Right ventricle myocardium superior (tissue), 1 donor: ENCODE data around the gene IL9. TPM values are rescaled to one million over a fixed set of nuclear protein-coding genes. Genes with fewer than 3 reads are reported as not detected.

Experiments used
- ATAC-seq: fragments of 200-7000 bp; cut with Tn5 transposase; one replicate; pipeline ENCODE4 v1.9.1; 2020; ENCODE audit warnings: mild to moderate bottlenecking; ENCODE audit not compliant: poor library complexity
- DNase-seq: peaks from one replicate; pipeline ENCODE4 v3.0.0-alpha.2; 2020
- intact Hi-C: fragments of 100-400 bp; cut with DNase I; formaldehyde crosslinking; loops from one replicate; pipeline ENCODE4 v1.11.2; 2022
- long read RNA-seq: library from polyadenylated mRNA; unstranded; transcript quantifications from one replicate; pipeline ENCODE4 v2.0.0, GENCODE V29; 2021
- total RNA-seq: library from RNA; stranded (reverse); fragmentation: NEBNext Ultra II Directional; extraction: Animal tissue kit (Norgen Biotek cat#: 25700); gene quantifications from one replicate; pipeline ENCODE4 v1.2.1, GENCODE V29; 2021
- donor health status: DM: no; HTN: yes; CAD: no; lungs with severe emphysema.

Gene IL9
- not detected for total RNA-seq
- long read RNA-seq = 0 reads

DNA sequence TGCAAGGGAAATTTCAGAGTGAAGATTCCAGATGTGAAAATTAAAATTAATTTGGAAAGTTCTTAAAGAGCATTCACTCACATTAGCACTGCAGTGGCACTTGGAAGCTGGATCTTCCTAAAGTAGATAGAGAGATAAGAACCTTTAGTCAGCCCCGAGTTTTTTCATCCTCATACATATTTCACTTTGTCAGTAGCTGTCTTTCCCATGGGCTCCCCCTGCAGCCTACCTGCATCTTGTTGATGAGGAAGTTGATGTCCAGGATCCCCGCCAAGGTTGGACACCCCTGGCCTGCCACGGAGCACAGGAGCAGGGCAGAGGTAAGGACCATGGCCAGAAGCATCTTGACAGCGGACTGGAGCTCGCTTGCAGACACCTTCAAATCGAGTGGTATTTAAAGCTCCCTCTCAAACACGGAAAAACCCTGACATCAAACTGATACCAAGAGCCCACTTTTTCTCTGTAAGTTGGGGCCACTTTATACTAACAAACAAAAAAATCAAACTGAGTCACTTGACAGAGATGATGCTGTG lies at the start of gene IL9:
TSS of gene IL9 (minus strand) at position 368 of the 533 bp plus-strand sequence. CDS start at position 343, 25 bp downstream.
- no peak for ATAC-seq
- intact Hi-C loops = no loop called here
- no peak for DNase-seq

GRCh38 chr5:135944967-135945560 lies 49.4 kb upstream of the IL9 start:
- DNase-seq (no peak), ATAC-seq (peak; percentile 74)
- intact Hi-C loops = loop anchor here (5.0 kb wide), 2 partner anchors 137 to 227 kb away; no protein-coding TSS in a partner anchor

- DNase-seq = no peak
- intact Hi-C loops = no loop called here
- ATAC-seq = no peak
Measured at GRCh38 chr5:135944564-135944963, 48.9 kb upstream of the IL9 start.

GRCh38 chr5:135942202-135942771 lies 46.6 kb upstream of the IL9 start:
- ATAC-seq = no peak
- no peak for DNase-seq
- intact Hi-C loops = no loop called here

GRCh38 chr5:135941711-135942110 lies 46.1 kb upstream of the IL9 start:
- no peak for ATAC-seq
- intact Hi-C loops = no loop called here
- no peak for DNase-seq

- DNase-seq = no peak
- no peak for ATAC-seq
- intact Hi-C loops = no loop called here
Measured at GRCh38 chr5:135937245-135937911, 41.7 kb upstream of the IL9 start.

GRCh38 chr5:135934939-135935338 lies 39.3 kb upstream of the IL9 start:
- DNase-seq (no peak), ATAC-seq (peak; percentile 66)
- intact Hi-C loops = no loop called here

DNA sequence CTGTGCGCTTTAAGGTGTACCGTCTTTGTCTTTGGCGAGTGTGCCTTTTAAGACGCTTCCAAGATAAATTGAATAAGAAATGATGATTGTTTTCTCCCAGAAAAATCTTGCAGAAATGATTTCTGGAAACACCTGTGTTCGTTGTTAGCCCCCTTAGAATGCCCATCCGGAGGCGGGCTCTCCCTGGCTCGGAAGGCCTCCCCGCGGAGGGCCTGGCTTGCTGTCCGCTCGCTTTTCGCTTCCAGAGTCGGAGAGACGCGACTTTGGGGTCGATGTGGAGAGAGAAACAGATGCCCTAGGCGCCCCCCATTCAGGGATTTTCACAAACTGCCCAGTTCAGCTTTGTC lies 35.3 kb upstream of the IL9 start:
- DNase-seq (no peak), ATAC-seq (no peak)
- intact Hi-C loops = no loop called here

GRCh38 chr5:135930029-135930948 lies 34.6 kb upstream of the IL9 start:
- no peak for DNase-seq
- ATAC-seq = no peak
- intact Hi-C loops = no loop called here

- intact Hi-C loops = no loop called here
- ATAC-seq = no peak
Measured at GRCh38 chr5:135921388-135921787, 25.7 kb upstream of the IL9 start.

DNA sequence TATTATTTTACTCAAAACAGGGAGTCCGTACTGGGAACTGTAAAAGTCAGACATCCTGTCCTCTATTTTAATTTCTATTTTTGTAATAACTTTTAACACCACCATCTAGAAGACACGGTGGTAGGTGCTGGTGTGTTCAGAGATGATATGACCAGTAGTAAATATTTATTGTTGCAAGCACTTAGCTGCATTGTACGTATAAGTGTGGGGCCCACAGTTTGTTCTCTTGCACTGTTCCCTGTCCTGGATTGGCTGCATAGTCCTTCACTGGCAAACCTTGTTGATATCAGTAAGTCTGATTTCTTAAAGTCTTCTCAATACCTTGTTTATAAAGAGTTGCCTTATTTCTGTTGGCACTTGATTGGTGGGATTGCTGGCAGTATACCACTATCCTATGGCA lies 24.6 kb upstream of the IL9 start:
- intact Hi-C loops = no loop called here
- no peak for ATAC-seq

More at GRCh38 chr5:135921388-135921787, 25.7 kb upstream of the IL9 start:
- DNase-seq = no peak

DNA sequence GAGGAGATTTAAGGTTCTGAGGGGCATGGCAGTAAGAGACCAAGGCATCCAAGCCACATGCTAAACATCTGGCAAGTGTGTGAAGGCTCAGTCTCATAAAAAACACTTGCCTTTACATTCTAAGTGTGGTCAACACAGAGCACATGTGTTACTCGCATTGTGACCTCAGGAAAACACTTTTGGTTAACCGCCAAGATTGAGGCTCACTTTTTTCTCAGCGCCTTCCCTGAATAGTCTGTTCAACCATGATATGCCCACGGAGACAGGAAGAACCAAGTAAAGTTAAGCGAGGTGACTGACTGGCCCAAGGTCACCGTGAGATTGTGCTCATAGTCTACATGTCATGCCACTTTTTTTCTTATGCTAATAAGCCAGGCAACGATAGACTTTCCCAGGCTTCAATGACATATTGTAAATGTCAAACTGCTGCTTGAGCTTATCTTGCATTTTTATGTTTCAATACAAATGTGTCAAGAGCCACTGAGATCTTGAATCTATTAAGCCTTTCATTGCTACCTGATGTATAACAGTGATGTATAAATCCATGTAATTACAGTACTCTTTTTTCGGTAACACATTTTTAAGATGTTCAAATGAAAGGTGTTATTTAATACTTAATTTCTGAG lies 21.1 kb upstream of the IL9 start:
- no peak for DNase-seq
- ATAC-seq = no peak
- intact Hi-C loops = no loop called here

More for the DNA sequence above, 24.6 kb upstream of the IL9 start:
- no peak for DNase-seq

GRCh38 chr5:135915466-135916001 lies 19.9 kb upstream of the IL9 start:
- DNase-seq = no peak
- intact Hi-C loops = no loop called here
- ATAC-seq = no peak

- no peak for ATAC-seq
- intact Hi-C loops = no loop called here
- no peak for DNase-seq
Measured at GRCh38 chr5:135913713-135914626, 18.3 kb upstream of the IL9 start.

DNA sequence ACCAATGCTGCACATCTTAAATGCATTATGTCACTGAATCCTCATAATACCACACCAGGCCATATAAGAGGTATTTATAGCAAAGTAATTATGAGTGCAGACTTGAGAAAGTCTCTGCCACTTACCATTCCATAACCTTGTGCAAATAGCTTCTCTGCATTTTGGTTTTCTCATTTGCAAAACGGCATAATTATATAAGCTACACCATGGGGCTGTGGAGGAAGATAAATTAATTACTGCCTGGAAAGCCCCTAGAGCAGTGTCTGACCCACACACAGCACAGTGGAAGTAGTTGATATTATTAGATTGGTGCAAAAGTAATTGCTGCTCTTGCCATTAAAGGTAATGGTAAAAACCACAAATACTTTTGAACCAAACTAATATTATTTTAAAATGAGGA lies 9.5 kb upstream of the IL9 start:
- DNase-seq (no peak), ATAC-seq (no peak)
- intact Hi-C loops = no loop called here

DNA sequence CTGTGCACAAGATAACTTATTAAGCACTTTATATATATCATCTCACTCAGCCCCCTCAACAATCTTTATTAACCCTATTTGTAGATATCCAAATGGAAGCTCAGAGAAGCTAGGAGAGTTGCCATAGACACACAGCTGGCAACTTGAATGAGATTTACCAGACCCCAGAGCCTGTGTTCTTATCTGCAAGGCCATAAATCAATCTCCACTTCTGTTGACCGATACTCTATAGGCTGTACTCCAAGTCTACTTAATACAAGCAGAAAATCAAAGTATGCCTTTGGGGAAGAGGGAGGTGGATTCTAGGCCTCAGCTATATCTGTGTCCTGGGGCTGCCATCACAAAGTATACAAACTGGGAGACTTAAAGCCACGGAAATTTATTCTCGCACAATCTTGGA lies 6.0 kb upstream of the IL9 start:
- intact Hi-C loops = no loop called here
- ATAC-seq (no peak), DNase-seq (no peak)

- DNase-seq = no peak
- intact Hi-C loops = no loop called here
- no peak for ATAC-seq
Measured at GRCh38 chr5:135900276-135900675, 4.6 kb upstream of the IL9 start.
